HG03139 (cell line): Measurements from ENCODE around the gene TMC4.

Source experiments
- ATAC-seq: cut with Tn5 transposase; IDR thresholded peaks from one replicate; pipeline ENCODE4 v1.9.1; 2021; ENCODE audit not compliant: unreplicated experiment

TMC4 gene

GRCh38 chr19:54156490-54156889 lies 16.5 kb downstream of the TMC4 start:
- ATAC-seq: no peak

DNA sequence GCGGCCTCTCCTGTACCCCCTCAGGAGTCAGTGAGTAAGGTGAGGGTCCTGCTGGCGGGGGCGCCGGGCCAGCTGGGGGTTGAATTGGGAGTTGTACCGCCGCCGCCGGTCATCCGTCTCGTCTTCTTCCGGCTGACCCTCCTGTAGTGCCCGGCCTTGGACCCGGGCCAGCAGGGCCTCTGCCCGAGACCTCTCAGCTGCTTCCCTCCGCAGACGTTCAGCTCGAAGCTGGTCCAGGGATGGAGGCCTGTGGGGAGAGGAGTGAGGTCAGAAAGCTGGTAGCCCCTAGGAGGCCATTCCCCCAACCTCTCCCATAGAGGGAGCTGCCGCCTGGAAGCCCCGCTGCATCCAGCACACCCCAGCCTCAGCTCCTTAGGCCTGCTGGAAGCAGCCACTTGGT lies 17.3 kb downstream of the TMC4 start:
- ATAC-seq: no peak

DNA sequence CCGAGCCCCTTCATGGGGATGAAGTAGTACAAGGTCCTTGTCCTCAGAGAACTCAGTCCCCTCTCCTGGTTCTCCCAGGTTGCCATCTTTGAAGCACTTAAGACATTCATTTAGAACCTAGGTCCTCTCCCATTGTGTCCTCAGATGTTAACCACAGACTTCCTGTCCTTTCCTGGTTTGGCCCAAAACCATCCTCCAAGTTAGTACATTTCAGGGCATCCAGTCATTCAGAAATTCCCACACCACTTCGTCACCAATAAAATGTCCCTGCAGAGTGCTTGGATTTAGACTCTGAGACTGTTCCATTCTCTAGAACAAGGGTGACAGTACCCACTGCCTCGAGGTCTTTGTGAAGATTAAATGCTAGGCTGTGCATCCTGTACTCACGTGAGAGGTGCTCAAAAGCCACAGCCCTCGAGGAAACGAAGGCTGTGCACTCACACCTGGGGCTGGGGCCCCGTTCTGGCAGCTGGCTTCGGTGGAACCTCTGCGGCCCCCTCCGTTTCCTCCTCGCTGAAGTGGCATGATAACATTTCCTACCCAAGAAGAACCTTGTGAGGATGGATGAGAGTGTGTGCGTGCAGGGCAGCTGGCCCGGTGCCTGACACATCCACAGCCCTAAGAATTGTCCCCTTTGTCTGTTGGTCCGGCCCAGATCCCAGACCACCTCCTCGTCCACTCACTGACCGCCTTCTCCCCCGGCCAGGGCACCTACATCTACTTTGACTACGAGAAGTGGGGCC lies 18.2 kb downstream of the TMC4 start:
- no peak for ATAC-seq

- no peak for ATAC-seq
Observed at GRCh38 chr19:54153731-54154326, 19.1 kb downstream of the TMC4 start.

GRCh38 chr19:54152878-54153524 lies 20.0 kb downstream of the TMC4 start:
- no peak for ATAC-seq

DNA sequence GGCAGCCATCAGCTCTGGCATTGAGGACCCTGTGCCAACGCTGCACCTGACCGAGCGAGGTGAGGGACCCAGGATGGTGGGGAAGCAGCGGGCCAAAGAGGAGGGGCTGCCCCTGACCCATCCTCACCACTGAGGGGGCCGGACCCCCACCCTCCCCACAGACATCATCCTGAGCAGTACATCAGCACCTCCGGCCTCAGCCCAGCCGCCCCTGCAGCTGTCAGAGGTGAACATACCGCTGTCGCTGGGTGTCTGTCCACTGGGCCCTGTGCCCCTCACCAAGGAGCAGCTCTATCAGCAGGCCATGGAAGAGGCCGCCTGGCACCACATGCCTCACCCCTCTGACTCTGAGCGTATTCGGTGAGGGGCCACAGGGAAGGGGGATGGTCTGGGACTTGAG lies 20.7 kb downstream of the TMC4 start:
- no peak for ATAC-seq

DNA sequence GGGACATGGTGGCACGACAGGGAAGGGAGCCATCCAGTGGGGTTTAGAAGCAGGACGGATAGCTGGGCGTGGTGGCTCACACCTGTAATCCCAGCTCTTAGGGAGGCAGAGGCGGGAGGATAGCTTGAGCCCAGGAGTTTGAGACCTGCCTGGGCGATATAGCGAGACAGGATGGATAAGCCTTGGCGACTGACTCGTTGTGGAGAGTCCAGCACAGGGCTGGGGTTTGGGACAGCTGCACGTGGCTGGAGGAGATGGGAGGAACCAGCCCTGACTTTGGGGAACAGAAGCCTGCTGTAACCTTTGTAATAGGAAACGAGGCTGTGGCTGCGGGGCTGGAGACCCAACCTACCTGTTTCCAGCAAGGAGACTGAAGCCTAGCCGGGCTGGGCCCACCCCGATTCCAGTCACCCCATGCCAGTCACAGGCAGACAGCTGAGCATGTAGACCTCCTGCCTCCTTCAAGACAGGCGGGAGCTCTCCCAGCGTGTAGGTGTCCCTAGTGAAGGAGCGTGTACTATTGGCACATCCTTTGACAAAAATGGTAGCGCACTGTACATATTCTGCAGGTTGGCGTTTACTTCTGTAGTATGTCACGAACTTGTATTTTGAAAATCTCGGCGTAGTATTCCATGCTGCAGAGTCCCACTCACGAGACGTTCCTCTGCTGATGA lies 21.5 kb downstream of the TMC4 start:
- ATAC-seq: no peak

GRCh38 chr19:54149021-54149812 lies 23.7 kb downstream of the TMC4 start:
- ATAC-seq: no peak

DNA sequence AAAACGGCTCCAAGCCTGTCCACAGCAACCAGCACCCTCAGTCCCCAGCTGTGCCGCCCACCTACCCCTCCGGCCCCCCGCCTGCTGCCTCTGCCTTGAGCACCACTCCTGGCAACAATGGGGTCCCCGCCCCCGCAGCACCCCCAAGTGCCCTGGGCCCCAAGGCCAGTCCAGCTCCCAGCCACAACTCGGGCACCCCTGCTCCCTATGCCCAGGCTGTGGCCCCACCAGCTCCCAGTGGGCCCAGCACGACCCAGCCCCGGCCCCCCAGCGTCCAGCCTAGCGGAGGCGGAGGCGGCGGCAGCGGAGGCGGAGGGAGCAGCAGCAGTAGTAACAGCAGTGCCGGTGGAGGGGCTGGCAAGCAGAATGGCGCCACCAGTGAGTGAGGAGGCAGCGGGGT lies 24.8 kb downstream of the TMC4 start:
- no peak for ATAC-seq

GRCh38 chr19:54147676-54148075 lies 25.3 kb downstream of the TMC4 start:
- ATAC-seq: no peak

- ATAC-seq: no peak
Observed at GRCh38 chr19:54145541-54146158, 27.3 kb downstream of the TMC4 start.

DNA sequence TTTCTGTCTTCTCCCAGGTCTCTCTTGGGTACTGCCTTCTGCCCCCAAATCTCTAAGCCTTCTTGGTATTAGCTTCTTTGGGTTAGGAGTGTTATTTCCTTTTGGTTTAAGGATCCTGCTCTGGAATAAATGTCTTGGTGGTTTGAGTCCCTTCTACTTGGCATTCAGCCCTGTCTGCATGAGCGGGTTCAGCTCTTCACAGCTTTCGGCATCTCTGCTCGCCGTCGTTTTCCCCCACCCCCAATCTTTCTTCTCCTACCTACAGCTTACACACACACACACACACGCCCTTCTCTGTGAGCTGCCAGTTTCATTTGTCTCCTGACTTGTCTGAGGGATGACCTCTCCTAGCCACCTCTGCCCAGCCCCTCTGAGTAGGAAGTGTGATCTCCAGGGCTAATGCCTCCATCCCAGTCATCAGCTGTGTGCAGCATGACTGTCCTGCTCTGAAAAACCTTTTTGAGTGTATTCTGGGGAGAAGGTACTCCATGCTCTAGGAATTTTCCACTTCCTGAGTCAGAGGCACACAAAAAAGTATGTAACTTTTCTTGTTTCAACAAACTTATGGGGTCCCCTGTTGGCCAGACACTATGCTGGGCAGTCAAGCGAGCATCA lies 30.7 kb downstream of the TMC4 start:
- ATAC-seq: no peak

DNA sequence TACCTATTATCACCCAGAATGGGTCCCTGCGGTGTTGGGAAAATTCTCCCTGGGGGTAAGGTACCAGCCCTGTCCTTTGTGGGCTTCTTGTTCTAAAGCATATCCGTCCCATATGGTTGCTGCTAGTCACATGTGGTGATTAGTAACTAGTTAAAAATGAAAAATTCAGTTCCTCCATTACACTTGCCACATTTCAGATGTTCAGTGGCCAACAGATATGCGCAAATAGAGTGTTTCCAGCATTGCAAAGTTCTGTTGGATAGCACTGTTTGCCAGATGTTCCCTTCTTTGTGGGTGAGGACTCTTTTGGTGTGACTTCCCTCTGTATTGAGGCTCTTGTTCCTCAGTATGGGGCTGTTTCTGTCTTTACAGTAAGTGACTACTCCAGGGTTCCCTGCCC lies 31.6 kb downstream of the TMC4 start:
- no peak for ATAC-seq

- ATAC-seq: no peak
Observed at GRCh38 chr19:54138489-54139256, 34.3 kb downstream of the TMC4 start.

GRCh38 chr19:54137699-54138488 lies 35.1 kb downstream of the TMC4 start, which contains the start of gene CNOT3:
Gene CNOT3 (plus strand): TSS chr19:54137762. CDS start chr19:54142979, 5,217 bp downstream.
- ATAC-seq: no peak

GRCh38 chr19:54136864-54137698 lies 35.9 kb downstream of the TMC4 start:
- peak; percentile 70 for ATAC-seq

- no peak for ATAC-seq
Observed at GRCh38 chr19:54136086-54136863, 36.7 kb downstream of the TMC4 start.
